Astrocyte of the hippocampus (primary cell): ENCODE results near the gene SLC4A4.

Experiments used
- DNase-seq: peaks from one replicate; pipeline ENCODE4 v3.0.0; 2011; ENCODE audit warnings: low read depth, low spot score

The SLC4A4 gene

GRCh38 chr4:71537551-71538065, 198.8 kb downstream of the SLC4A4 start:
- DNase-seq = no peak

GRCh38 chr4:71538528-71538927, 199.7 kb downstream of the SLC4A4 start:
- no peak for DNase-seq

DNA sequence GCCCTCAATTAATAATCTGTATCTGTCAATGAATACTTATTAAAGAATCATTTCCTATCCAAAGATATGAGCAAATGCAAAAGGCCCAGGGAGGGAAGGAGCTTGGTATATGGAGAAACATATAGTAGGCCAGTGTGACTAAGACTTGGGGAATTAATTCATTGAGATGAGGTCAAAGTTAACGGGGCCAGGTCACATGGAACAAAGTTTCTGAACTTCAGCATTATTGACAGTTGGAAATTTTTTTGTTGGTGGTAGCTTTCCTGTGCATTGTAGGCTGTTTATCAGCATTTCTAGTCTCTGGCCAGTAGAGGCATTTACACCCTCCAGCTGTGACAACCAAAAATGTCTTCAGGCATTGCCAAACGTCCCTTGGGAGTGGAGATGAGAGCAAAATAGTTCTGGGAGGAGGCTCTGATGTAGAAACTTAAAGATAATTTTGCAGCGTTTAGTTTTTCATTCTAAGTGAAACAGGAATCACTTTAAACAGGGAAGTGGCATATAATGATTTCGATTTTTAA, 202.0 kb downstream of the SLC4A4 start:
- DNase-seq = no peak

DNA sequence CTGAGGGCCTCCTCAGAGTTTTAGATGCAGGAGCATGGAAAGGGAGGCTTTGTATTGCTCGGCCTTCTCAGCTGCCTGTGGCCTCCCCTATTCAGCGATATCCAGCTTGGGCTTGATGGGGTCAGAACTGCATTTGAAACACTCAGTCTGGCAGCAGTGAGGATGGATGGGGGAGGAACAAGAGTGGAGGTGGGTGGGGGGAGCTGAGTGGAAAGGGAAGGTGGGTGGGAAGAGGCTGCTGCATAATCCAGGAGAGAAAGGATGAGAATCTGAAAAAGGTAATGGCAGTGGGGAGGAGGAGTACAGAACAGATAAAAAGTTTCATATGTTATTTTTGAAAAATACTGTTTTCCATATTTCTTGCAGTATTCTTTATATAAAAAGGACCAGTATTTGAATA, 202.7 kb downstream of the SLC4A4 start:
- no peak for DNase-seq

DNA sequence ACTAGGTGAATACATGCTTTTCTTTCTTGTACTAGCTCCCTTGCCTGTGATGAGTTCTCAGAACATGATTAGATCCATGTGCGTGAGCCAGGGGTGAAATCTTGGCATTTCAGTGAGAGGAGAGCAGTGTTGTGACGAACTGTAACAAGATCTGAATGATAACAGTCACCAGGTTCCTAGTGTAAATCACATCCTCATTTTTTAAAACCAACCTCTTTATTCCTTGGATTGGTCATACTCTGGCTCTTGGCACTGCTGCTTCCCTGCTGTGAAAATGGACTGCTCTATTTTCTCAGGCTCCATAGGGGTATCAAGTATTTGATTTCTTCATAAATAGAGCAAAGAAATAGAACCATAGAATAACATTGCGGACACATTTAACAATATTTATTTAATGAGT, 206.3 kb downstream of the SLC4A4 start:
- DNase-seq = peak; percentile 38

DNA sequence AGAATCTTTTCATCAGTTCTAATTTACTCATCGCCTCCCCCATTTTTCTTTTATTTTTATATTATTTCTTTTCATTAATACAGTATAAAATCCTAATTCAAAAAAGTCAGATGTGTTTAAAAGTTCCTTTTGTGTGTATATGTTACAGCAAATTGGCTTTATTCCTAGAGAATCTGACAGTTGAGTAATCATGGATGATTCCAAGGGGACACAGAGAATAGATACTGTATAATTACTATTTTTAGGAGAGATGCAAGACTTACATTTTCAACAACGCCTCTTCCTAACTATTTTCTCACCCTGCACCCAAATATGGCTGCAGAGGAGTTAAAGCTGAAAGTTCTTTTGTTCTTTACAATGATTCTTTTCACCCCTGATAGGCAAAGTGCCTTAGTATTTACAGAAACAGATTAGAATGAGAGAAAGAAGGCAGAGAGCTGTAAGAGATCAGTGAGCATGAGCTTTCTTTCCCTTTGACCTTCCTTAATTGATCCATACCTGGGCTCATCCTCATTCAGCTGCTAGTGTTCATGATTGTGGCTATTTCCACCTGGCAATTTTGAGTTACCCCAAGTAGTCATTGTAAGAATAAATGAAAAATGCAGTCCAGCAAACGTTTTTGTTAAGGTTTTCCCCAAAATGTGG, 210.8 kb downstream of the SLC4A4 start:
- DNase-seq = no peak

- DNase-seq = peak; percentile 71
These were observed 211.7 kb downstream of the SLC4A4 start for GRCh38 chr4:71550220-71551165.

DNA sequence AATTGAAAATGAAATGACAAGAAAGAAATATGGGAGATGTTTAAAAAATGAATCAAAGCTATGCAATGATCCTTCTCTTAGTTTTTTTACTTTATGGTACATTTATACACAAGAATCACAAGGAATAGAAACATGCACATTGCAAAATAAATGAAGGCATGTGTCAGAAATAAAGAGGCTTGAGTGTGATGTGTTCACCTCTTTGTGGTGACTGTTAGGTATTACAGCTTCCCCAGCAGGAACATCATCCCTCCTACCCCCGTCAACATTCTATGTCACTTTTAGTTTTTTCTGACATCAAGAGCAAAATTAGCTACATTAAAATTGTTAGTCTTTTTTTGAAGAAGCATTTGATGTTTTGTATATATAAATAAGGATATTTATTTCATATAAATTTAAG, 214.8 kb downstream of the SLC4A4 start:
- peak; percentile 45 for DNase-seq

- no peak for DNase-seq
These were observed 215.2 kb downstream of the SLC4A4 start for GRCh38 chr4:71554025-71554424.

DNA sequence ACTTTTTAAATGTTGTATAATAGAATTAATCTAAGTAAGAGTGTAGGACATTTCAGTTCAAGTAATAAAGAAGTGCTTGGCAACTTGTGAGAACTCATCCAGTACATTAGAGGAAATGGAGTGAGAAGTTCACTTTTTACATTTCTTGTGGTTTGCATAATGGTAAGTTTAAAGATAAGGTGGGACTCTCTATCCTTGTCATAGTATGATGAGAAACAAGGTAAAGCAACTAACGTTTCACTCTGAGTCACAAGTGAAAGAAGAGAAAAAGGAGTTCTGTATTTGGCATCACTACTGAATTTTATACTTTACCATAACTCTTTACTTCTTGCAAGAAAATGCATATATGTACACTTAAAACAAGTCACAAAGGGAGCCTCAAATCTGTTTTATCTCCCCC, 219.4 kb downstream of the SLC4A4 start:
- DNase-seq = no peak

GRCh38 chr4:71559957-71560571, 221.2 kb downstream of the SLC4A4 start:
- DNase-seq = peak; percentile 48

GRCh38 chr4:71564775-71565174, 226.0 kb downstream of the SLC4A4 start:
- DNase-seq = peak; percentile 22

GRCh38 chr4:71566856-71567255, 228.0 kb downstream of the SLC4A4 start:
- DNase-seq = peak; percentile 41

GRCh38 chr4:71568131-71568530, 229.3 kb downstream of the SLC4A4 start:
- DNase-seq = no peak

DNA sequence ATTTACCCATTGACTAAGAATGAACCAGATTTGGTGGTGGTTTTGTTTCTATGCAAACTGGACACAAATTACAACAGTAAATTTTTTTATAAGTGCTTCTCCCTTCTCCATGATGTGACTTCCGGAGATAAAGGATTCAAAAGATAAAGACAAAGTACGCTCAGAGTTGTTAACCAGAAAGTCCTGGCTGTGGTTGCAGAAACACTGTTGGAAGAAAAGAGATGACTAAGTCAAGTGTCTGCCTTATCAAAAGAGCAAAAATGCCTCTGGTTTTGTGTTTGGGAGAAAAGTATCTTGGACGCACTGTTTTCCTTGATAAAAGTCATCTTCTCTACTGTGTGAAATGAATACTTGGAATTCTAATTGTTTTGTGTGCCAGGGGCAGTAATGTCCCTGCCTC, 231.7 kb downstream of the SLC4A4 start:
- DNase-seq = peak; percentile 40

DNA sequence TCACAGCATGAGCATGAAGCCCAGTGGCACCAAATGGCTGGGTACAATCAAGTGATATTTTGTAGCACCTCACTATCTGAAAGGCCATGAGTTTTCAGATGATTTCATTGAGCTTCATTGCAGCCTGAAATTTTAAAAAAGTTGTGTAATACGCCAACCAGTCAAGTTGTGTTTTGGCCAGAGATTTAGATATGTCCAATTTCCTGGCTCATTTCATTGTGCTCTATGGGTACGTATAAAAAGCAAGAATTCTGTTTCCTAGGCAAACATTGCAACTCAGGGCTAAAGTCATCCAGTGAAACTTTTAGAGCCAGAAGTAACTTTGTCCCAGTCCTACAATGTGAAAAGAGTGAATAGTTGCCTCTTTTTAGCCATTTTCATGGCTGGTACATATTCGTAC, 232.5 kb downstream of the SLC4A4 start:
- DNase-seq = no peak

DNA sequence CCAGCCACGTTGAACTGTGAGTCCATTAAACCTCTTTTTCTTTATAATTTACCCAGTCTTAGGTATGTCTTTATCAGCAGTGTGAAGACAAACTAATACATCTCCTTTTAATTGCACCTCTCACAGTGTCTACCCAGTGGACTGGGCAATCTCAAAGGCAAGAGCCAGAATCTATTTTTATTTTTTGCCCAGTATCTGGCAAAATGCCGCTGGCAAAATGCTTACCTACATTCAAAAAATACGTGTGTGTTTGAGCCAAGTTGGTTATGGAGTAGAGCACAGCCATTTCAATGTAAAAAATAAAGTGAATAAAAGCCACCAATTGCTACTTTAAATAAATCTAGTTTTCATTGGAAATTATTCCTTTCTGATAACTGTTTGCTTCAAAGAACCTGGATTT, 245.2 kb downstream of the SLC4A4 start:
- no peak for DNase-seq

DNA sequence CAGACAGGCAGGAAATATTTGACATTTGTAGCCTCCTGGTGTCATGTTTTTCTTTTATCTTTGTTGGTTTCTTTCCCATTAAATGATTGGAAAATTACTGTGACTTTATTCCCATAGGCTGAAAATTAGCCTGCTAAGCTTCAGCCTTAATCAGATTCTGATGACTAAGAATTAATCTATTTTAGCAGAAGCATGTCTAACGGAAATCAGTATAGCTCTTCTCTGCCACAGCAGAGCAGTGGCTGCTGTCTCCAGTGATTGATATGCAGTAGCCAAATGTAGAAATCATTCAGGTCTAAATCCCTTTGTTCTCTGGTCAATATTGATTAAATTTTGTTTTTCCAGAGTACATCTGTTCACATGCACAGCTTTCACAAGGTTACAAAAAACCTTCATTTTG, 245.8 kb downstream of the SLC4A4 start:
- no peak for DNase-seq

GRCh38 chr4:71586087-71586763, 247.4 kb downstream of the SLC4A4 start:
- DNase-seq = no peak

GRCh38 chr4:71587995-71588394, 249.2 kb downstream of the SLC4A4 start:
- no peak for DNase-seq

GRCh38 chr4:71592793-71593192, 254.0 kb downstream of the SLC4A4 start:
- no peak for DNase-seq

GRCh38 chr4:71593311-71593710, 254.5 kb downstream of the SLC4A4 start:
- no peak for DNase-seq
